H1 (cell line): Measurements from ENCODE around the gene HRH1. TPM values are rescaled to one million over a fixed set of nuclear protein-coding genes. Genes with fewer than 3 reads are reported as not detected.
"Not testable (repeated sequence)": the region's sequence is repeated elsewhere in the genome, so short reads cannot be mapped to it uniquely, and the experiment has no call there.

Source experiments
- CTCF ChIA-PET: fragments of 300-600 bp; sonication (Branson Sonifier 250); formaldehyde crosslinking; loops from one replicate; lab custom pipeline; 2021; ENCODE audit not compliant: partially characterized antibody; lab: Charles Lee
- POLR2A ChIA-PET: fragments of 300-600 bp; sonication (Branson Sonifier 250); formaldehyde crosslinking; loops from one replicate; lab custom pipeline; 2021; ENCODE audit warnings: inconsistent platforms; ENCODE audit not compliant: partially characterized antibody; lab: Charles Lee
- DNase-seq, 2 experiments: peaks; one replicate each; pipeline versions ENCODE4 v3.0.0 to v3.0.0-alpha.2; 2010 to 2022; ENCODE audit warnings: low spot score in 2 of 2, low read depth in 1 of 2, mixed read lengths in 1 of 2
- FAIRE-seq: peaks from 2 replicates; lab custom pipeline; 2011; peaks lifted over from hg19 to GRCh38; lab: Jason Lieb, UNC
- H2AFZ ChIP-seq: 2 replicates; pipeline ENCODE4 v1.8.1; 2012; ENCODE audit warnings: low read length, inconsistent platforms
- H2AK5ac ChIP-seq: 2 replicates; pipeline ENCODE4 v1.6.1; 2013; ENCODE audit warnings: low read depth, low read length
- H2BK120ac ChIP-seq: replicated peaks from 2 replicates; pipeline ENCODE3; 2013; ENCODE audit warnings: low read depth, low read length, inconsistent platforms
- H2BK12ac ChIP-seq: 2 replicates; pipeline ENCODE4 v1.6.1; 2013; ENCODE audit warnings: low read depth, low read length
- H2BK15ac ChIP-seq: 2 replicates; pipeline ENCODE4 v1.6.1; 2013; ENCODE audit warnings: low read length
- H2BK20ac ChIP-seq: 2 replicates; pipeline ENCODE4 v1.6.1; 2013; ENCODE audit warnings: low read length
- H2BK5ac ChIP-seq: 2 replicates; pipeline ENCODE4 v1.6.1; 2013; ENCODE audit warnings: low read depth, low read length
- H3K14ac ChIP-seq: 2 replicates; pipeline ENCODE4 v1.6.1; 2013; ENCODE audit warnings: inconsistent platforms; ENCODE audit not compliant: insufficient read length
- H3K18ac ChIP-seq: 2 replicates; pipeline ENCODE4 v1.6.1; 2013; ENCODE audit warnings: low read length; ENCODE audit errors: extremely low read depth
- H3K23ac ChIP-seq: 2 replicates; pipeline ENCODE4 v1.6.1; 2013; ENCODE audit warnings: inconsistent platforms; ENCODE audit not compliant: insufficient read length
- H3K23me2 ChIP-seq: 2 replicates; pipeline ENCODE4 v1.6.1; 2013; ENCODE audit warnings: low read depth, low read length
- H3K27ac ChIP-seq: 2 replicates; pipeline ENCODE4 v1.6.1; 2011; ENCODE audit warnings: low read depth, low read length, inconsistent platforms
- H3K27me3 ChIP-seq, 4 experiments: replicated peaks in 1 of 4; 1 replicate in 1 of 4; 2 replicates in 3 of 4; pipeline versions ENCODE4 v1.6.1 to v1.8.1; 2011 to 2013; ENCODE audit warnings: low read length in 3 of 4, mild to moderate bottlenecking in 3 of 4, inconsistent platforms in 2 of 4, mixed read lengths in 2 of 4, moderate library complexity in 1 of 4; ENCODE audit not compliant: control insufficient read depth in 3 of 4, insufficient read depth in 3 of 4; ENCODE audit errors: extremely low read depth in 1 of 4
- H3K36me3 ChIP-seq, 4 experiments: 2 replicates each; pipeline versions ENCODE4 v1.6.1 to v1.8.1; 2011 to 2013; ENCODE audit warnings: mild to moderate bottlenecking in 4 of 4, low read length in 3 of 4, moderate library complexity in 2 of 4, control low read depth in 1 of 4, inconsistent platforms in 1 of 4; ENCODE audit not compliant: insufficient read depth in 4 of 4, control insufficient read depth in 2 of 4
- H3K4ac ChIP-seq: replicated peaks from 2 replicates; pipeline ENCODE3; 2013; ENCODE audit warnings: low read length, low read depth, mixed read lengths, inconsistent platforms; ENCODE audit not compliant: insufficient read length
- H3K4me1 ChIP-seq, 4 experiments: replicated peaks in 1 of 4; 1 replicate in 1 of 4; 2 replicates in 3 of 4; pipeline versions ENCODE4 v1.6.1 to v1.8.1; 2011 to 2013; ENCODE audit warnings: low read length in 3 of 4, inconsistent platforms in 2 of 4, mixed read lengths in 1 of 4; ENCODE audit not compliant: insufficient read depth in 4 of 4, control insufficient read depth in 3 of 4
- H3K4me2 ChIP-seq, 2 experiments: 2 replicates each; pipeline versions ENCODE4 v1.6.1 to v1.8.1; 2011 to 2013; ENCODE audit warnings: low read depth in 2 of 2, low read length in 2 of 2, control low read depth in 1 of 2, inconsistent platforms in 1 of 2, mild to moderate bottlenecking in 1 of 2; ENCODE audit not compliant: insufficient read depth in 1 of 2
- H3K4me3 ChIP-seq, 4 experiments: fragments of 200-600, 300-600 bp in 1 of 4; sonication (generic), shearing (Covaris generic), sonication (Bioruptor Twin) in 1 of 4; 2 replicates each; pipeline versions ENCODE4 v1.5.1 to v1.8.1; 2011 to 2016; ENCODE audit warnings: low read length in 4 of 4, low read depth in 3 of 4, control low read depth in 2 of 4, inconsistent platforms in 2 of 4, mild to moderate bottlenecking in 2 of 4, mixed read lengths in 1 of 4, moderate library complexity in 1 of 4; ENCODE audit not compliant: insufficient read depth in 2 of 4; ENCODE audit errors: extremely low read depth in 1 of 4
- H3K56ac ChIP-seq: replicated peaks from 2 replicates; pipeline ENCODE3; 2013; ENCODE audit warnings: low read depth, mild to moderate bottlenecking, mixed read lengths, low read length, inconsistent platforms; ENCODE audit not compliant: insufficient read length
- H3K79me1 ChIP-seq: 2 replicates; pipeline ENCODE4 v1.6.1; 2013; ENCODE audit warnings: low read depth, low read length, control low read depth
- H3K79me2 ChIP-seq, 2 experiments: 2 replicates each; pipeline versions ENCODE4 v1.6.1 to v1.8.1; 2012 to 2013; ENCODE audit warnings: low read length in 2 of 2, mild to moderate bottlenecking in 2 of 2, inconsistent platforms in 1 of 2; ENCODE audit not compliant: insufficient read depth in 2 of 2, control insufficient read depth in 1 of 2
- H3K9ac ChIP-seq, 4 experiments: replicated peaks in 1 of 4; 1 replicate in 1 of 4; 2 replicates in 3 of 4; pipeline versions ENCODE4 v1.6.1 to v1.8.1; 2011 to 2013; ENCODE audit warnings: low read depth in 3 of 4, low read length in 3 of 4, control low read depth in 2 of 4, mild to moderate bottlenecking in 2 of 4, moderate library complexity in 2 of 4, inconsistent platforms in 1 of 4; ENCODE audit errors: extremely low read depth in 1 of 4
- H3K9me3 ChIP-seq, 2 experiments: 2 replicates each; pipeline versions ENCODE4 v1.6.1 to v1.8.1; 2012 to 2013; ENCODE audit warnings: mild to moderate bottlenecking in 2 of 2, moderate library complexity in 2 of 2, control low read depth in 1 of 2, inconsistent platforms in 1 of 2, low read depth in 1 of 2, low read length in 1 of 2, mixed read lengths in 1 of 2; ENCODE audit not compliant: insufficient read depth in 2 of 2
- H4K20me1 ChIP-seq, 2 experiments: replicated peaks in 1 of 2; 2 replicates each; pipeline versions ENCODE3 to v1.8.1; 2011 to 2013; ENCODE audit warnings: inconsistent platforms in 2 of 2, low read length in 2 of 2, mild to moderate bottlenecking in 1 of 2; ENCODE audit not compliant: insufficient read depth in 2 of 2, control insufficient read depth in 1 of 2
- H4K5ac ChIP-seq: 2 replicates; pipeline ENCODE4 v1.6.1; 2013; ENCODE audit warnings: low read length, low read depth, mixed read lengths, inconsistent platforms; ENCODE audit not compliant: insufficient read length
- H4K8ac ChIP-seq: 2 replicates; pipeline ENCODE4 v1.8.0; 2013; ENCODE audit warnings: mild to moderate bottlenecking, moderate library complexity, low read length, inconsistent platforms; ENCODE audit not compliant: insufficient read depth; ENCODE audit errors: extremely low read depth
- H4K91ac ChIP-seq: replicated peaks from 2 replicates; pipeline ENCODE3; 2013; ENCODE audit warnings: low read length, mixed read lengths, inconsistent platforms; ENCODE audit not compliant: insufficient read length
- KDM4A ChIP-seq: IDR thresholded peaks from one replicate; pipeline ENCODE4 v1.7.1; 2012; ENCODE audit warnings: low read depth, mild to moderate bottlenecking, moderate library complexity, low read length, inconsistent platforms; ENCODE audit not compliant: severe bottlenecking
- NRF1 ChIP-seq: IDR thresholded peaks from 2 replicates; pipeline ENCODE4 v1.6.1; 2011; ENCODE audit warnings: mild to moderate bottlenecking, low read depth, low read length, improper control_type of control experiment
- WGBS, 2 experiments: shearing (Covaris generic) in 1 of 2; methylation state at CpG; one replicate each; pipeline versions ENCODE4 v1.1.6 to v1.1.7; 2013 to 2015; ENCODE audit warnings: low lambda C conversion rate in 2 of 2, mixed read lengths in 2 of 2, inconsistent platforms in 1 of 2, low coverage in 1 of 2, missing lambda C conversion rate in 1 of 2; ENCODE audit not compliant: insufficient replicate concordance in 2 of 2, insufficient coverage in 1 of 2, insufficient read length in 1 of 2; ENCODE audit errors: extremely low coverage in 1 of 2, missing lambda C conversion rate in 1 of 2; 5-methylcytosine and 5-hydroxymethylcytosine counted together
- polyA plus RNA-seq, 7 experiments: library from polyadenylated mRNA; depleted of rRNA in 3 of 7; stranded (reverse) in 5 of 7; unstranded in 2 of 7; fragments of >200 nt in 5 of 7; fragments of 200-250 nt in 2 of 7; gene quantifications; 1 replicate in 5 of 7; 2 replicates in 1 of 7; 4 replicates in 1 of 7; pipeline versions ENCODE4 v1.2.1 to v1.2.3, GENCODE V29; 2011 to 2013; ENCODE audit warnings: missing spikeins in 2 of 7, mixed read lengths in 2 of 7
- total RNA-seq: library from RNA; stranded (reverse); fragmentation: NEBNext Ultra II Directional; extraction: Animal tissue kit (Norgen Biotek cat#: 25700); gene quantifications from 2 replicates; pipeline ENCODE4 v1.2.1, GENCODE V29; 2021

The HRH1 gene
- total and polyA plus RNA-seq, 2 of the 8 experiments (the other 6 are each of a cell fraction or from before 2014, with no cell fraction given) = 0.11 TPM; not detected in 1

- no peak for TF ChIP-seq NRF1
- no peak for TF ChIP-seq KDM4A
Observed at GRCh38 chr3:11131371-11131770, 22.9 kb upstream of the HRH1 start (continued).

GRCh38 chr3:11131886-11132285 lies 22.4 kb upstream of the HRH1 start:
- not testable (repeated sequence) for FAIRE-seq

More at GRCh38 chr3:11131886-11132285, 22.4 kb upstream of the HRH1 start:
- H2AFZ ChIP-seq, H3K27me3 ChIP-seq, H2AK5ac ChIP-seq, H3K4me1 ChIP-seq, H3K4me3 ChIP-seq, H3K4ac ChIP-seq, H3K79me2 ChIP-seq, H3K56ac ChIP-seq, H3K14ac ChIP-seq, H4K91ac ChIP-seq, H2BK15ac ChIP-seq, H3K79me1 ChIP-seq, H4K20me1 ChIP-seq, H3K9me3 ChIP-seq, H2BK20ac ChIP-seq, H3K4me2 ChIP-seq, H2BK12ac ChIP-seq, H2BK120ac ChIP-seq, H3K18ac ChIP-seq, H3K23me2 ChIP-seq, H4K5ac ChIP-seq, POLR2A ChIA-PET, H3K23ac ChIP-seq, H3K9ac ChIP-seq, H4K8ac ChIP-seq, H3K36me3 ChIP-seq, H3K27ac ChIP-seq, H2BK5ac ChIP-seq, DNase-seq: not testable (repeated sequence)
- WGBS, 2 experiments = 88% methylated on average over 3 of the region's 7 CpGs; no CpG with 5 or more reads in 1 of the 2 experiments
- CTCF ChIA-PET = interaction anchor here (1.8 kb wide), 1 partner anchor 71 kb away, joined by 4 read pairs; no protein-coding TSS in a partner anchor
